ENCODE data around the gene PDZD2.
A peak's percentile ranks its signal among the peaks of the same experiment; 100 is the strongest.
"Not testable (repeated sequence)": the region's sequence is repeated elsewhere in the genome, so short reads cannot be mapped to it uniquely, and the experiment has no call there.

PDZD2 gene

DNA sequence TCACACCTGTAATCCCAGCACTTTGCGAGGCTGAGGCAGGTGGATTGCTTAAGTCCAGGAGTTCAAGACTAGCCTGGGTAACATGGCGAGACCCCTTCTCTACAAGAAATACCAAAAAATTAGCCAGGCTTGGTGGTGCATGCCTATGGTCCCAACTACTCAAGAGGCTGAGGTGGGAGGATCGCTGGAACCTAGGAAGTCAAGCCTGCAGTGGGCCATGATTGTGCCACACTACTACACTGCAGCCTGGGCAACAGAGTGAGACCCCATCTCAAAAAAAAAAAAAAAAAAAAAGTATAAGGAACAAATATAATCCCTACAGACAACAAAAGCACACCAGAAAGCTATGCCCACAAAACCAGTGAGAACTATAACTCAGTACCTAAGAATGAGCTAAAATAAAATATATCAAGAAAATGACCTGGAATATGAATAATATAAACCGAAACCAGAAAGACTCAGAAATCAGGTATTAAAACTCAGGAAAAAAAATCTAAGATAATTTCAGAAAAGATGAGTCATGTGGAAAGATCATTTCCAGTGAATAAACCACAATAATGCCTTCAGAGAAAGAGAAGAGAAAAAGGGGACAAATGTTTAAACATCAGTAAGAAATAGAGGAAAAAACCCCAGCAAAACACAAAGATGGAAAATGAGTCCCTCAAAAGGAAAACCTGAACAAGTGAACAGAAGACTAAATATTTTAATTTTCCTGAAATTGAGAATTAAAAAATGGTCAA is 477.8 kb downstream of the PDZD2 start:
- no peak for DNase-seq

GRCh38 chr5:32118922-32119321 is 480.0 kb downstream of the PDZD2 start:
- not testable (repeated sequence) for DNase-seq

DNA sequence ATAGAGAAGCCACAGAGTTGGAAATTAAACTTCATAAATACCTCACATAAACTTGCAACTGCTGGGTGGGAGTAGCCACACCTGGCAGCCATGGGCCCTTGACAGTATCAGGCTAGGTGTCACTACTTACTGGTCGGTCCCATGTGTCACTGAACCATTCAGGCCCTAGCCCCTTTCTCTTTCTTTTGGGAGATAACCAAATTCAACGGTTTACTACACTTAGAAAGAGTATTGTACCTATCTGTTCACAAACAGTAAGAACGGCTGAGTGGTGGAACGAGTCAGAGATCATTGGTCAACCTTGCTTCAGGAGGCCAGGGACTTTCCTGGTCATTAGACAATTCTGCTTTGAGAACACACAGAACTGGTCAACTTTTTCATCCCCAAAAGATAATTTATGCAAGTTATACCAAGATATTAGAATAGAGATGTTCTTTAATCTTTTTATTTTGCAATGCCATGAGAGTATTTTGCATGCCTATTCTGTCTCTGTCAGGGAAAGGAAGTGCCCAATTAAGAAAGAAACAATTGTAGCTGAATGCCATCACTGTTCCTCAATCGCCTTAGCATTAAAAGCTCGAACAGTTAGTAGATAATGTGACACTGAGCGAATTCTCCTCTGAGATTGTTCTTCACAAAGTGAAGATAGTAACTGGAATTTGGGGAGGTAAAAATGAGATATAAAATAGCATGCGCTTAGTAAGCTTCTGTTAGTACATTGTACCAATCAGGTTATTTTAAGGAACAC is 484.3 kb downstream of the PDZD2 start:
- no peak for DNase-seq

GRCh38 chr5:32123889-32124676 is 485.2 kb downstream of the PDZD2 start:
- DNase-seq = no peak

- DNase-seq = no peak
Observed at GRCh38 chr5:32126691-32127090, 487.8 kb downstream of the PDZD2 start.

GRCh38 chr5:32127711-32128110 is 488.8 kb downstream of the PDZD2 start:
- no peak for DNase-seq

- DNase-seq = no peak
Observed at GRCh38 chr5:32129074-32129598, 490.2 kb downstream of the PDZD2 start.

GRCh38 chr5:32130865-32131264 is 491.9 kb downstream of the PDZD2 start:
- no peak for DNase-seq

GRCh38 chr5:32131604-32132003 is 492.7 kb downstream of the PDZD2 start:
- no peak for DNase-seq

GRCh38 chr5:32132757-32133156 is 493.8 kb downstream of the PDZD2 start:
- DNase-seq = no peak

GRCh38 chr5:32135086-32135485 is 496.2 kb downstream of the PDZD2 start:
- peak; percentile 76 for DNase-seq

DNA sequence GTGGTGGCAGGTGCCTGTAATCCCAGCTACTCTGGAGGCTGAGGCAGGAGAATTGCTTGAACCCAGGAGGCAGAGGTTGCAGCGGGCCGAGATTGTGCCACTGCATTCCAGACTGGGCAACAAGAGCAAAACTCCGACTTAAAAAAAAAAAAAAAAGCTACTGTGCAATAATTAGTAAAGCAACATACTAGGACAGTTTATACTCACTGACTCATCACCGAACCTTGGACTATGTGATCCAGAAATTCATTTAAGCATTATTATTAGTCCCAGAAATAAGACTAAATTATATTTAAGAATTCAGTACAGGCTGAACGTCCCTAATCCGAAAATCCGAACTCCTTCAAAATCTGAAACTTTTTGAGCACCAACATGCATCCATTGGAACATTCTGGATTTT is 497.4 kb downstream of the PDZD2 start:
- DNase-seq = no peak

DNA sequence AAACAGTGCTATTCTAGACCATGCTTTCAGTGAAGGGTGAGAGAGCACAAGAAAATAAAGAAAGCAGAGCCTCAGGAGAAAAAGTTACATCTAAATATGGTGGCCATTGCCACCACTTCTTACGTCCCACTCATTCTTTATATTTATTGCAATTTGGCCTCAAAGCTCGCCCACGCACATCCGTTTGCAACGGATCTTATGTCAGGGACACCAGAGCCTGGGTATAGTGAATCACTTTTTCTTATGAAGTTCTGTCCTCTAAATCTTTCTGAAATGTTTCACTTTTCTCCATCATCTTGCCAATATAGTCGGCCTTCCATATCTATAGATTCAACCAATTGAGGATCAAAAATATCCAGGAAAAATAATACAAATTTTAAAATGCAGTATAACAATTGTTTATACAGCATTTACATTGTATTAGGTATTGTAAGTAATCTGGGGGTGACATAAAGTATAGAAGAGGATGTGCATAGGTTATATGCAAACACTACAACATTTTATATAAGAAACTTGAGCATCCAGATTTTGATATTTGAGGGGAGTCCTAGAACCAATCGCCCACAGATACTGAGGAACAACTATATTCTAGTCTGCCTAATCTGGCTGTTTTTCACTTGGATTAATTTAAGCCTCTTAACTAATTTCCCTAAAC is 500.0 kb downstream of the PDZD2 start:
- no peak for DNase-seq

DNA sequence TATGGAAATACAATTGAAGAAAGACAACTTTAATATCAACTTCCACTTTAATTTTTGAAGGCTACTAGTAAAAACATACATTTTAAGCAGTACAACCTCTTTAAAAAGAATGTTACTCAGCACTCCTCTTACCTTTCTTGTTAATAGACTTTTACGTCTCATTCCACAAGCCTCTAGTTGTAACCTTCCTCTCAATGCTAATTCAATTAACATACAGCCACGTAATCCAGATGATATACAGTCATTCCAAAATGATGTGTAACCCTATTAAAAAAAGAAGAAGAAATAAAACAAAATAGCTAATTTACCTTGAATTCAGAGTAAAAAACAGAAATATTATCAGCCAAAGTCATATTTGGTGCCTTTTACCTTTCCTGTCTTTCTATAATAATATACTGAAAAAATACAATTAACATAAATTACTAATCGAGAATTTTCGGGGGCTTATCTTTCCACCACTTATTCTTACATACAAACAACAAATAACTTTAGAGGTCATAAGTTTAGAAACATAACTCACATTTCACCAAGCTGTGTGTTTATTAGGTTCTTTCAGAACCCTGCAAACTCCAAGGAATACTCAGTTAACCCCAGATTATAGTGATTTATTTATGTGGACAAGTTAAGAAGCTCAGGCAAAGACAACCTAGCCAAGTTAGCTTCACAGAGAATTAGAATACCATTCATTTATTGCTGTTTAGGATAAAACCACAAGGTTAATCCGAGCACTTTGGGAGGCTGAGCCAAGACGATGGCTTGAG is 504.9 kb downstream of the PDZD2 start:
- no peak for DNase-seq

GRCh38 chr5:32144378-32145207 is 505.7 kb downstream of the PDZD2 start:
- no peak for DNase-seq

- no peak for DNase-seq
Observed at GRCh38 chr5:32145378-32145777, 506.4 kb downstream of the PDZD2 start.

- DNase-seq = peak; percentile 28
Observed at GRCh38 chr5:32147236-32147635, 508.3 kb downstream of the PDZD2 start.

- peak; percentile 77 for DNase-seq
Observed at GRCh38 chr5:32147959-32148358, 509.0 kb downstream of the PDZD2 start.

DNA sequence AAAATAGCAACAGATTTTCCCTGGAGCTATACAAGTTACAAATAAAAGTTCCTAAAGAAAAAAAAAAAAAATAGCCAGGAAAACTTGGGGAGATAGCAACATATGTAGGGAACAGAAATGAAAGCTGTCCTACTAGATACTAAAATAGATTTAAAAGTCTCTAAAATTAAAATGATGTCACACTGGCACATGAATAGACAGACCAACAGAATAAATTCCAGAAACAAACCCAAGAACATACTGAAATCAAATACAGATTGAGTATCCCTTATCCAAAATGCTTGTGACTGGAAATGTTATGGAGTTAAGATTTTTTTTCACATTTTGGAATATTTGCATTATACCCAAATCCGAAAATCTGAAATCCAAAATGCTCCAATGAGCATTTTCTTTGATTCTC is 511.4 kb downstream of the PDZD2 start:
- DNase-seq = no peak

DNA sequence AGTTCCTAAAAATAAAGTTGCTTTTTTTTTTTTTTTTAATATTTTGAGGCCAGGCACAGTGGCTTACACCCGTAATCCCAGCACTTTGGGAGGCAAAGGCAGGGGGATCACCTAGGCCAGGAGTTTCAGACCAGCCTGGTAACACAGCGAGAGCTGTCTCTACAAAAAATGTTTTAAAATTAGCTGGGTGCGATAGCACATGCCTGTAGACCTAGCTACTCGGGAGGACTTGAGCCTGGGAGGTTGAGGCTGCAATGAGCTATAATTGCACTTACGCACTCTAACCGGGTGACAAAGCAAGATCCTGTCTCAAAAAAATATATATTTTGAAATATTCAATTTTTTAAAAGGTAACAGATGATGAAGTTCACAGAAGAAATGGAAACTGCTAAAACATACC is 512.3 kb downstream of the PDZD2 start:
- no peak for DNase-seq

DNA sequence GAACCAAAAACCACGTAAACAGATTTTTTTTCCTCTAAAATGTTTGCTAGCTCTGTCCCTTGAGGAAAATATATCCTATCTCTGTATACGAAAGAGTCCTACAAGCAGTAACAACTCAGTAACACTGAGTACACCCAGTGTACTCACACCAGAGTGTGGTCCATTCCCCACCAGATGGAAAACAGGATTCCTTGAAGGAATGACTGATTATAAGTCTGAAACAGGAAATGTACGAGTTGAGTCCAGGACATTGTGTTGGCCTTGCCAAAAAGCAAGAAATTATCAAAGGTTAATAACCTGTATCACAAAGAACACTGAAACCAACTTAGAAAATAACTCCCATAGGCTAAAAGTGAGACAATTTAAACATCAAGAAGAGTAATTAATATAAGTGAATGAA is 514.8 kb downstream of the PDZD2 start:
- no peak for DNase-seq

All from hematopoietic multipotent progenitor cell treated with erythropoietin and hydrocortisone succinate and interleukin-3 and kit ligand, for 6 days (in vitro differentiated cells).